Transverse colon (tissue), 4 donors: ENCODE data around the gene PLCD4. TPM values are rescaled to one million over a fixed set of nuclear protein-coding genes. Genes with fewer than 3 reads are reported as not detected.

ENCODE experiments used
- DNase-seq: peaks from one replicate; pipeline ENCODE4 v3.0.0-alpha.2; 2019
- H3K27ac ChIP-seq, 4 donors: fragments of 200-600 bp; sonication (generic); 2 replicates each; pipeline ENCODE4 v1.5.1; 2016 to 2018; ENCODE audit warnings: inconsistent platforms in 4 of 4
- H3K27me3 ChIP-seq: fragments of 200-600 bp; sonication (generic); 2 replicates; pipeline ENCODE4 v1.5.1; 2017; ENCODE audit warnings: inconsistent platforms
- H3K36me3 ChIP-seq, 4 donors: fragments of 200-600 bp; sonication (generic); 2 replicates each; pipeline ENCODE4 v1.5.1; 2017 to 2019; ENCODE audit warnings: inconsistent platforms in 4 of 4
- H3K4me1 ChIP-seq, 4 donors: fragments of 200-600 bp; sonication (generic); 2 replicates each; pipeline ENCODE4 v1.5.1; 2017 to 2020; ENCODE audit warnings: inconsistent platforms in 4 of 4
- H3K4me3 ChIP-seq, 4 donors: fragments of 200-600 bp; sonication (generic); 1 replicate in 1 of 4; 2 replicates in 3 of 4; pipeline versions ENCODE4 v1.5.1 to v1.6.1; 2017 to 2019; ENCODE audit warnings: inconsistent platforms in 4 of 4
- H3K9me3 ChIP-seq, 2 donors: fragments of 200-600 bp; sonication (generic); 2 replicates each; pipeline ENCODE4 v1.5.1; 2017 to 2019; ENCODE audit warnings: inconsistent platforms in 2 of 2
- CTCF ChIP-seq, 5 experiments: fragments of 200-600 bp in 3 of 5; fragments of 450-650 bp in 2 of 5; sonication (generic) in 3 of 5; IDR thresholded peaks; 1 replicate in 2 of 5; 2 replicates in 3 of 5; pipeline ENCODE4 v1.5.1; 2016 to 2017; ENCODE audit warnings: antibody characterized with exemption in 5 of 5, inconsistent platforms in 3 of 5, mild to moderate bottlenecking in 2 of 5, moderate library complexity in 1 of 5
- EP300 ChIP-seq: sonication (generic); formaldehyde crosslinking; IDR thresholded peaks from one replicate; pipeline ENCODE4 v1.6.1; 2017; ENCODE audit warnings: antibody characterized with exemption, low read depth
- POLR2A ChIP-seq: fragments of 450-650 bp; IDR thresholded peaks from one replicate; pipeline ENCODE4 v1.6.1; 2016; ENCODE audit warnings: antibody characterized with exemption, mild to moderate bottlenecking, moderate library complexity
- POLR2AphosphoS5 ChIP-seq, 3 donors: sonication (generic); formaldehyde crosslinking; IDR thresholded peaks; one replicate each; pipeline ENCODE4 v1.6.1; 2016; ENCODE audit warnings: antibody characterized with exemption in 3 of 3
- WGBS, 2 donors: methylation state at CpG; one replicate each; pipeline ENCODE4 v1.1.5; 2018; ENCODE audit warnings: low coverage in 1 of 2; 5-methylcytosine and 5-hydroxymethylcytosine counted together
- in situ Hi-C, 4 donors: fragments of 200-750 bp; cut with MboI; loops; one replicate each; pipeline versions ENCODE4 v1.15.0 to v1.15.1; 2017; ENCODE audit warnings: low sequenced_read_pairs in 3 of 4, low pct_ligation_motif_present in 1 of 4, low pct_unique_long_range_greater_than_20kb in 1 of 4
- intact Hi-C: fragments of 100-400 bp; cut with DNase I; formaldehyde crosslinking; loops from one replicate; pipeline ENCODE4 v1.15.1; 2023; ENCODE audit warnings: low total_unique reads
- total RNA-seq, 4 donors: library from RNA; depleted of rRNA; stranded (reverse); fragments of >200 nt; gene quantifications; one replicate each; pipeline ENCODE4 v1.1.0, GENCODE V29; 2016

PLCD4 gene
- total RNA-seq, 4 donors from 2014 or later, result 0.20 to 8.2 (median 4.7) TPM

- Histone ChIP-seq H3K36me3 (peaks cover 0 to 17% (median 8%) of the 10 kb centered on the region in 4 donors), H3K4me3 (no peak overlapping the region), H3K27me3 (no peaks in the 10 kb centered on the region), H3K4me1 (no peaks in the 10 kb centered on the region), H3K9me3 (no peaks in the 10 kb centered on the region), H3K27ac (no peak overlapping the region)
- 75 to 83% methylated on average over 4 of the region's 4 CpGs for WGBS, 2 donors
- in situ Hi-C loops, result no loop called here
- no peak for DNase-seq
- TF ChIP-seq POLR2A, result no peak
- no peak for TF ChIP-seq CTCF (IDR thresholded peaks at IDR 0.05)
- TF ChIP-seq POLR2AphosphoS5 (IDR thresholded peaks at IDR 0.05), result no peak
- intact Hi-C loops, result no loop called here
Measured at GRCh38 chr2:218631837-218632236, 24.1 kb downstream of the PLCD4 start.

GRCh38 chr2:218635719-218636118, 28.0 kb downstream of the PLCD4 start:
- intact Hi-C loops (no loop called here), in situ Hi-C loops (no loop called here)
- no peak overlapping the region for H3K4me3 ChIP-seq
- WGBS, 2 donors, result 93 to 100% methylated on average over 3 to 5 of the region's 5 CpGs
- no peak overlapping the region for H3K27ac ChIP-seq
- DNase-seq, result no peak
- no peak for TF ChIP-seq POLR2A
- no peak for TF ChIP-seq POLR2AphosphoS5 (IDR thresholded peaks at IDR 0.05)
- TF ChIP-seq CTCF (IDR thresholded peaks at IDR 0.05), result no peak
- TF ChIP-seq EP300, result no peak
- no peaks in the 10 kb centered on the region for H3K27me3 ChIP-seq
- H3K36me3 ChIP-seq, result peaks cover 0 to 48% (median 23%) of the 10 kb centered on the region in 4 donors
- no peaks in the 10 kb centered on the region for H3K4me1 ChIP-seq
- H3K9me3 ChIP-seq, result no peaks in the 10 kb centered on the region

GRCh38 chr2:218638372-218638771, 30.7 kb downstream of the PLCD4 start:
- Histone ChIP-seq H3K9me3 (no peaks in the 10 kb centered on the region), H3K27me3 (no peaks in the 10 kb centered on the region), H3K4me1 (no peaks in the 10 kb centered on the region), H3K4me3 (no peak overlapping the region), H3K36me3 (peaks cover 0 to 48% (median 23%) of the 10 kb centered on the region in 4 donors), H3K27ac (no peak overlapping the region)
- TF ChIP-seq CTCF (IDR thresholded peaks at IDR 0.05) (no peak), POLR2A (no peak), EP300 (no peak), POLR2AphosphoS5 (IDR thresholded peaks at IDR 0.05) (no peak)
- no peak for DNase-seq
- intact Hi-C loops (no loop called here), in situ Hi-C loops (no loop called here)
- 98% methylated on average over 18 of the region's 18 CpGs; no CpG with 5 or more reads in 1 of the 2 donors for WGBS, 2 donors

- no peak overlapping the region for H3K27ac ChIP-seq
- 92% methylated on average over 18 of the region's 18 CpGs; no CpG with 5 or more reads in 1 of the 2 donors for WGBS, 2 donors
- no peaks in the 10 kb centered on the region for H3K27me3 ChIP-seq
- no peak for TF ChIP-seq POLR2A
- TF ChIP-seq EP300, result no peak
- TF ChIP-seq POLR2AphosphoS5 (IDR thresholded peaks at IDR 0.05), result no peak
- no peak for TF ChIP-seq CTCF (IDR thresholded peaks at IDR 0.05)
- intact Hi-C loops, result no loop called here
- H3K4me1 ChIP-seq, result no peaks in the 10 kb centered on the region
- no peak overlapping the region for H3K4me3 ChIP-seq
- no peaks in the 10 kb centered on the region for H3K9me3 ChIP-seq
- peaks cover 0 to 60% (median 30%) of the 10 kb centered on the region in 4 donors for H3K36me3 ChIP-seq
- DNase-seq, result no peak
- in situ Hi-C loops, result no loop called here
Measured at GRCh38 chr2:218642121-218642656, 34.5 kb downstream of the PLCD4 start.
